Peyer's patch (tissue), 4 donors: ENCODE results near the gene NRROS.

Source experiments
- POLR2A ChIP-seq, 2 donors: fragments of 450-650 bp; IDR thresholded peaks; one replicate each; pipeline ENCODE4 v1.5.1; 2017; ENCODE audit warnings: antibody characterized with exemption in 2 of 2, mild to moderate bottlenecking in 2 of 2, moderate library complexity in 2 of 2
- TF ChIP-seq, protein P1 (sequence below), 6 experiments: fragments of 450-650 bp in 4 of 6; fragments of 200-600 bp in 2 of 6; sonication (generic) in 1 of 6; IDR thresholded peaks; one replicate each; pipeline ENCODE4 v1.5.1; 2017 to 2019; ENCODE audit warnings: antibody characterized with exemption in 6 of 6, mild to moderate bottlenecking in 3 of 6, moderate library complexity in 1 of 6

DNA sequence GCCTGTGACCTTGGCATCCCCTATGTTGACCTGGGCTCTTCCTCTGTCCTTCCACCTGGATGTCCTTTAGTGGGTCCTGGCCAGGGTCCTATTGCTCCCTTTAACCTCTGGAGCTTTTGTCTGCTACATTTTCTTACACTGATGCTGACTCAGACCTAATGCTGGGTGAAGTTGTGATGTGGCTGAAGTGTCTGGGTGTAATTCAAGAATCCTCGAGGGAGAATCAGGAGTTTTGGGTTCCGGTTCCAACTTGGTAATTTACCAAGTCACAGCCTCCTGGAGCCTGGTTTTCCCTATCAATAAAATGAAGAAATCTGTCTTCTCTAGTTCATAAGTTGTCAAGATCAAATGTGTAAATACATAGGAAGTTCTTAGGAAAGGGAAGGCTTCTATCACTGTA, 46.9 kb downstream of the NRROS start:
- TF ChIP-seq, protein P1, sequence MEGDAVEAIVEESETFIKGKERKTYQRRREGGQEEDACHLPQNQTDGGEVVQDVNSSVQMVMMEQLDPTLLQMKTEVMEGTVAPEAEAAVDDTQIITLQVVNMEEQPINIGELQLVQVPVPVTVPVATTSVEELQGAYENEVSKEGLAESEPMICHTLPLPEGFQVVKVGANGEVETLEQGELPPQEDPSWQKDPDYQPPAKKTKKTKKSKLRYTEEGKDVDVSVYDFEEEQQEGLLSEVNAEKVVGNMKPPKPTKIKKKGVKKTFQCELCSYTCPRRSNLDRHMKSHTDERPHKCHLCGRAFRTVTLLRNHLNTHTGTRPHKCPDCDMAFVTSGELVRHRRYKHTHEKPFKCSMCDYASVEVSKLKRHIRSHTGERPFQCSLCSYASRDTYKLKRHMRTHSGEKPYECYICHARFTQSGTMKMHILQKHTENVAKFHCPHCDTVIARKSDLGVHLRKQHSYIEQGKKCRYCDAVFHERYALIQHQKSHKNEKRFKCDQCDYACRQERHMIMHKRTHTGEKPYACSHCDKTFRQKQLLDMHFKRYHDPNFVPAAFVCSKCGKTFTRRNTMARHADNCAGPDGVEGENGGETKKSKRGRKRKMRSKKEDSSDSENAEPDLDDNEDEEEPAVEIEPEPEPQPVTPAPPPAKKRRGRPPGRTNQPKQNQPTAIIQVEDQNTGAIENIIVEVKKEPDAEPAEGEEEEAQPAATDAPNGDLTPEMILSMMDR (IDR thresholded peaks at IDR 0.05): no peak
- no peak for TF ChIP-seq POLR2A (IDR thresholded peaks at IDR 0.05)
